Measurements from ENCODE around the gene CORIN.

The CORIN gene

DNA sequence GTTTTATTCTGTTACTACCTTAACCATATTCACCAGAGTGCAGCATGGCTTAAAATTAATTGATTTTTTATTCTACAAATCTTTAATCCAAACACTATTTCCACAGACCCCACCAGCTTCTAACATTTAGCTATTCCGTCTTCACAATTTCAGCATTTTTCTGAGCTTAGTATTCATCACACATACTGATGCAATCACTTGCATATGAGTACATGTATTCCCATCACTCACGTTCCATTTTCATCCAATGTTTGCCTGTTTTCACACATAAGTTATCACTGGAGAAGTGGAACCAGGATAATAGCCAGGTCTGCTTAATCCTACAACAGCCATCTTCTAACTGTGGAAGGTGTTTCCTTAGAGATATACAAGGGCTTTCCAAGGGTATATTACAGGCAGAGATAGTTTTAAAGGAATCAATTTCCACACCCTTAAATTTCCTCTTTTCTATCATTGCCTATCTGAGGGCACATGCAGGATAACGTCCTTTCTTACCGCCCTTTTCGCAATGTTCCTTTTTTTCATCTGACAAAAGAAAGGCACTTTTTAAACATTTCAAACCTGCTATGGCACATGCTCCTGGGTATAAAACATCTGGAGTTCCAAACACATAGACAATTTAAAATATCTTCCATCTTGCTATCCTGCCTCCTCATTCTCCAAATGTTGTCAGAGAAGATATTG lies 115.8 kb downstream of the CORIN start:
- Histone ChIP-seq H3K27me3 (ENCODE audit: control insufficient read depth, insufficient read depth, low read length) (no peaks in the 10 kb centered on the region), H3K9me3 (ENCODE audit: control insufficient read depth, insufficient read depth, low read length) (no peaks in the 10 kb centered on the region), H3K9ac (ENCODE audit: low read depth, low read length) (no peak overlapping the region), H3K27ac (ENCODE audit: low read depth, low read length) (no peak overlapping the region), H3K36me3 (ENCODE audit: control insufficient read depth, insufficient read depth, low read length) (no peaks in the 10 kb centered on the region), H3K4me1 (ENCODE audit: control insufficient read depth, insufficient read depth, low read length) (peaks cover 12% of the 10 kb centered on the region), H3K4me3 (ENCODE audit: low read depth, low read length) (no peak overlapping the region)

DNA sequence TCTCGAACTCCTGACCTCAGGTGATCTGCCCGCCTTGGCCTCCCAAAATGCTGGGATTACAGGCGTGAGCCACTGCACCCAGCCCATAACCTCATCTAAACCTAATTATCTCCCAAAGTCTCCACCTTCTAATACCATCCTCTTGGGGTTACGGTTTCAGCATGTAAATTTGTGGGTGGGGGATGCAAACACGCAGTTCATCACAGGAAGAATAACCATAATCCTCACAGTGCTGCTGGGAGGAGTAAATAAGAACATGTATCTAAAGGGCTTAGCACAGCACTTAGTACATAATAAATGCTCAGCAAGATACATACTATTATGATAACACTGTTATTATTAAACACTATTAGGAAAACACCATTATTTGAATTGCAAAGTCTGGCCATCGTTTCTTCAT lies 116.4 kb downstream of the CORIN start:
- Histone ChIP-seq H3K9me3 (ENCODE audit: control insufficient read depth, insufficient read depth, low read length) (no peaks in the 10 kb centered on the region), H3K4me3 (ENCODE audit: low read depth, low read length) (no peak overlapping the region), H3K4me1 (ENCODE audit: control insufficient read depth, insufficient read depth, low read length) (peaks cover 17% of the 10 kb centered on the region), H3K27ac (ENCODE audit: low read depth, low read length) (no peak overlapping the region), H3K36me3 (ENCODE audit: control insufficient read depth, insufficient read depth, low read length) (no peaks in the 10 kb centered on the region), H3K27me3 (ENCODE audit: control insufficient read depth, insufficient read depth, low read length) (no peaks in the 10 kb centered on the region), H3K9ac (ENCODE audit: low read depth, low read length) (no peak overlapping the region)

DNA sequence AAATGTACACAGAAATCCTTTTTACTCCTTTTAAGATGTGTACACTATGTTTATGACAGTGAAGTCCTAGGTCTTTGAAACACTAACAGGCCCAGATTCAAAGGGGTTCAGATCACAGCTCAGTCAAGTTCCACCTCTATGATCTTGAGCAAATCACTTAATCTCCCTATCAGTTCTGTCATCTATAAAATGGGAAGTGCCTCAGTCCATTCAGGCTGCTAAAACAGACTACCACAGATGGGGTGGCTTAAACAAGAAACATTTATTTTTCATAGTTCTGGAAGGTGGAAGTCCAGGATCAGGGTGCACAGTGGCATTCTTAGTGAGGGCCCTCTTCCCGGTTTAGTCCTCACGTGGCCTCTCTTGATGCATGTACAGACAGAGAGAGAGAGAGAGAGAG lies 117.1 kb downstream of the CORIN start:
- Histone ChIP-seq H3K36me3 (ENCODE audit: control insufficient read depth, insufficient read depth, low read length) (no peaks in the 10 kb centered on the region), H3K27ac (ENCODE audit: low read depth, low read length) (no peak overlapping the region), H3K9ac (ENCODE audit: low read depth, low read length) (no peak overlapping the region), H3K9me3 (ENCODE audit: control insufficient read depth, insufficient read depth, low read length) (no peaks in the 10 kb centered on the region), H3K4me3 (ENCODE audit: low read depth, low read length) (no peak overlapping the region), H3K4me1 (ENCODE audit: control insufficient read depth, insufficient read depth, low read length) (peaks cover 24% of the 10 kb centered on the region), H3K27me3 (ENCODE audit: control insufficient read depth, insufficient read depth, low read length) (no peaks in the 10 kb centered on the region)

DNA sequence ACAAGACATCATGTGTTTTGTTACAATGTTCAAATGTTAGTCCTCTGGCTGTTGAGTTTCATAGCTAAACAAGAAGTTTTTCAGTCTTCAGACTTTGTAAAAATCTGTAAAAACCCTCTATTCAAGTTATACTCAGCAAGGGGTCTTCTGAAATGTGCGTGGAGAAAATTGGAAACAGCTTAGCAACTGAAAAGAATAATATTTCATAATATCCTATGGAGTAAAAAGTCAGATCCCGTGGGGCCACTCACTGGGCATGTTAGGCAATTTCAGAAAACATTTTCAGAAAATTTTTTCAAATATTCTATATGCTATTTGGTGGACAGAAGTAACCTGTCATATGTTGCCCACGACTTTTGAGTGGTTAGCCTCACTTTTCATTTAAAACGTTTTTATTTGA lies 118.3 kb downstream of the CORIN start:
- Histone ChIP-seq H3K27ac (ENCODE audit: low read depth, low read length) (no peak overlapping the region), H3K4me1 (ENCODE audit: control insufficient read depth, insufficient read depth, low read length) (peaks cover 26% of the 10 kb centered on the region), H3K27me3 (ENCODE audit: control insufficient read depth, insufficient read depth, low read length) (no peaks in the 10 kb centered on the region), H3K9me3 (ENCODE audit: control insufficient read depth, insufficient read depth, low read length) (no peaks in the 10 kb centered on the region), H3K9ac (ENCODE audit: low read depth, low read length) (no peak overlapping the region), H3K36me3 (ENCODE audit: control insufficient read depth, insufficient read depth, low read length) (no peaks in the 10 kb centered on the region), H3K4me3 (ENCODE audit: low read depth, low read length) (no peak overlapping the region)

DNA sequence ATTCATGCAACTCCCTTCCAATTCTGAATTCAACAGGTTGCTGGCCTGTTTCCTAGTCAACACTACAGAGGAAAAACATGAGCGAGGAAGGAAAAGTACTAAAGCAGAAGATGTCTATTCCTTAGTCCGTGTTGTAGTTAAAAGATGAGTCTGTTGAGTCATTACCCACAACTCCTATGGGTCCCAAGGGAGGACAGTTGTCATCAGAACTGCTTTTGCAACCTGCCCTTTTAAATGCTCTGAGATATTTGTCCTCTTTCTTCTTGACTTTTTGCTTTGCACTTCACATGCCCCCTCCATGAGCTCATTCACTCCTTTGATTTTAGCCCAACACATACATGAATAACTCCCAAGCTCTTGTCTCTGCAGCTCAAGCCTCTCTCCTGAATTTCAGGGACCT lies 119.2 kb downstream of the CORIN start:
- H3K27me3 ChIP-seq (ENCODE audit: control insufficient read depth, insufficient read depth, low read length): no peaks in the 10 kb centered on the region

DNA sequence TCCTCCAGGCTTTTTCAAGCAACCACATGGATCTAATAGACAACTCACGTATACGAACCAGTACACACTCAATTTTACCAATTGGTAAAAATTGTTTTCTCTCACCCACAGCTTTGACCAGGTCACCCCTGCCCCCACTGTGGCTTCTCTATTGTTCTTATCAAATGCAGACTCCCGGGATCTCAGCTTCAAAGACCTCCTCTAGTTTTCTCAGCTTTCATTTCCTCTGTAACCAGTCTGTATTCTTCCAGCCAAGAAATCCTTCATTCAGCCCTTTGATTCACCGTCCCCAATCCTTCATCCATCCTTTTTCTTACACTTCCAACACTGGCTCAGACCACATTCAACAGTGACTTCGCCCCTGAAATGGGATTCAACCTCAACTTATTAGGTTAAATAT lies 120.7 kb downstream of the CORIN start:
- Histone ChIP-seq H3K4me1 (ENCODE audit: control insufficient read depth, insufficient read depth, low read length) (peaks cover 26% of the 10 kb centered on the region), H3K9me3 (ENCODE audit: control insufficient read depth, insufficient read depth, low read length) (no peaks in the 10 kb centered on the region), H3K4me3 (ENCODE audit: low read depth, low read length) (peak overlapping the region; percentile 3; the same call in 1 of the 2 replicates), H3K27me3 (ENCODE audit: control insufficient read depth, insufficient read depth, low read length) (no peaks in the 10 kb centered on the region), H3K9ac (ENCODE audit: low read depth, low read length) (no peak overlapping the region), H3K36me3 (ENCODE audit: control insufficient read depth, insufficient read depth, low read length) (no peaks in the 10 kb centered on the region), H3K27ac (ENCODE audit: low read depth, low read length) (peak overlapping the region; percentile 52)

More for the DNA sequence above, 119.2 kb downstream of the CORIN start:
- no peak overlapping the region for H3K9ac ChIP-seq (ENCODE audit: low read depth, low read length)
- H3K4me3 ChIP-seq (ENCODE audit: low read depth, low read length): no peak overlapping the region
- no peaks in the 10 kb centered on the region for H3K9me3 ChIP-seq (ENCODE audit: control insufficient read depth, insufficient read depth, low read length)
- H3K27ac ChIP-seq (ENCODE audit: low read depth, low read length): no peak overlapping the region
- peaks cover 26% of the 10 kb centered on the region for H3K4me1 ChIP-seq (ENCODE audit: control insufficient read depth, insufficient read depth, low read length)
- no peaks in the 10 kb centered on the region for H3K36me3 ChIP-seq (ENCODE audit: control insufficient read depth, insufficient read depth, low read length)

DNA sequence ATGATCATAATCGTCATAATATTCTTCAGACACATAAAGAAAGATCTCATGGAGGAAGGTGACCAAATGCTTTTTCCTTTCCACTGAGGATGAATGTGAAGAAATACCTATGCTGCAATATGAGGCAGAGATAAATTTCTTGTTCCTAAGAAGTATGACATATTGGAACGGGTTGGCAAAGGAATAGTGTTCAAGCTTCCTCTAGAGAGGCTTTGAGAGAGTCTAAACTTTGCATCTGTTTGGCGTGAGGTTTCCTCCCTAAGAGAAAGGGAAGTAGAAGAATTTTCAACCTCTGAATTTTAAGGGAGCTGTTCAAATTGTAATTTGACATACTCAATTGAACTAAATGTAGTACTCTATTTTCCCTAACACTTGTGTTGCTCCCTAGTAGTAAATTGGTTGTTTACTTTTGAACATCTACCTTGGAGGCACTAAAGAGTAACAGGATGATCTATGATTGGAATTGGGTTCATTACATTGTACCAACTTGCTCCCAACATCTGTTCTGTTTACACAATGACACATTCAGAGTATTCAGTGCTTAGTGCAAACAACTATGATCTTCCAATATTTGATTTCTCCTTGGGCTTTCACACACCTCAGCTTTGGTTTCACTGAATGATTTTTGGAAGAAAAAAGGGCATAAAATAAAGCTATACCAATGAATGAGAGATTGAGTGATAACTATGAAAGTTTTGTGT lies 122.0 kb downstream of the CORIN start:
- H3K9me3 ChIP-seq (ENCODE audit: control insufficient read depth, insufficient read depth, low read length): no peaks in the 10 kb centered on the region
- H3K27ac ChIP-seq (ENCODE audit: low read depth, low read length): no peak overlapping the region
- no peak overlapping the region for H3K4me3 ChIP-seq (ENCODE audit: low read depth, low read length)
- peaks cover 33% of the 10 kb centered on the region for H3K4me1 ChIP-seq (ENCODE audit: control insufficient read depth, insufficient read depth, low read length)
- no peaks in the 10 kb centered on the region for H3K27me3 ChIP-seq (ENCODE audit: control insufficient read depth, insufficient read depth, low read length)
- H3K9ac ChIP-seq (ENCODE audit: low read depth, low read length): no peak overlapping the region
- H3K36me3 ChIP-seq (ENCODE audit: control insufficient read depth, insufficient read depth, low read length): no peaks in the 10 kb centered on the region

DNA sequence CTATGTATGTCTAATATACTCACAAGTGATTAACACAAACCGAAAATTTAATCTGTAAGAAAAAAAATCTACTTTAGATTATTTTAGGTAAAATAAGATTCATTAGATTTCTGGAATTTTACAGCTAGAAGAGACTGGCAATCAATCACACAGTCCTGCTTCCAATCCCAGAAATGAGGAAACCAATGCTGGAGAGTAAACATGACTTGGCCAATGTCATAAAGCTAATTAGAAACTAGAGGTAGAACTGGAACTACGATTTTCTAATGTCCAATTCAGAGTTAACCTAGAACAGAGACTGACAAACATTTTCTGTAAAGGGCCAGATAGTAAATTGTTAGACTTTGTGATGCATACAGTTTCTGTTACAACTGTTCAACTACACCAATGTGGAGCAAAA lies 123.6 kb downstream of the CORIN start:
- peaks cover 33% of the 10 kb centered on the region for H3K4me1 ChIP-seq (ENCODE audit: control insufficient read depth, insufficient read depth, low read length)
- no peaks in the 10 kb centered on the region for H3K27me3 ChIP-seq (ENCODE audit: control insufficient read depth, insufficient read depth, low read length)
- no peaks in the 10 kb centered on the region for H3K9me3 ChIP-seq (ENCODE audit: control insufficient read depth, insufficient read depth, low read length)
- H3K9ac ChIP-seq (ENCODE audit: low read depth, low read length): no peak overlapping the region
- H3K4me3 ChIP-seq (ENCODE audit: low read depth, low read length): no peak overlapping the region
- no peaks in the 10 kb centered on the region for H3K36me3 ChIP-seq (ENCODE audit: control insufficient read depth, insufficient read depth, low read length)
- H3K27ac ChIP-seq (ENCODE audit: low read depth, low read length): no peak overlapping the region

DNA sequence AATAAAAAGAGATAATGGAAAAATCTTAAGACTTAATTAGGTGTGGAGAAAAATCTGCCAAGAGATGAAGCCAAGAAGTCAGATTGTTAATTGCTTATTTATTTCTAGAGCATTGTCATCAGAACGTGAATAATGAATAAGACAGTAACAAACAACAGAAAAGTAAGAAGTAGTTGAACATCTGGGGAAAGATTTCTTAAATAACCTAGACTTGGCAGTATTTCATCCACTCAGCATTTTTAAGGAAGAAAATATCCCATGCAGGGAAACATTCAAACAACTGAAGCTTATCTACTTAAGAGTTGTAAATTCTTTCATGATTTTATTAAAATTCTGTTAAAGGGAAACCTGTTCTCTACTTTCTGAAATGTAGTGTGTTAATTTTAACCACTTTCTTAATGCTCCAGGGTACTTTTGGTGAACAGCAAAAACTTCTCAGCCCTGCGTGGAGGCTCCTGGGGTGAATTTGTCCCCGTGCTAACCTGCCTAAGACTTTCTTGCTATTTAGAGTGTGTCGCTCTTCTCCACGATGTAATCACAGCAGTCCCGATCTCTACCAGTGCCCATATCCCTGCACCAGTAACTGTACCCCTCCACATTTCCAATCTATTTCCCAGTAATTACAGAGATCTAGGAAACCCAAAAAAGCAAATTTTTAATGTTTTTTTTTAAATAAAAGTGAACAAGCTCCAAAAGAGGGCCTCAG lies 124.6 kb downstream of the CORIN start:
- Histone ChIP-seq H3K27me3 (ENCODE audit: control insufficient read depth, insufficient read depth, low read length) (no peaks in the 10 kb centered on the region), H3K4me1 (ENCODE audit: control insufficient read depth, insufficient read depth, low read length) (peaks cover 33% of the 10 kb centered on the region), H3K9me3 (ENCODE audit: control insufficient read depth, insufficient read depth, low read length) (no peaks in the 10 kb centered on the region), H3K9ac (ENCODE audit: low read depth, low read length) (no peak overlapping the region), H3K4me3 (ENCODE audit: low read depth, low read length) (no peak overlapping the region), H3K27ac (ENCODE audit: low read depth, low read length) (no peak overlapping the region), H3K36me3 (ENCODE audit: control insufficient read depth, insufficient read depth, low read length) (no peaks in the 10 kb centered on the region)

DNA sequence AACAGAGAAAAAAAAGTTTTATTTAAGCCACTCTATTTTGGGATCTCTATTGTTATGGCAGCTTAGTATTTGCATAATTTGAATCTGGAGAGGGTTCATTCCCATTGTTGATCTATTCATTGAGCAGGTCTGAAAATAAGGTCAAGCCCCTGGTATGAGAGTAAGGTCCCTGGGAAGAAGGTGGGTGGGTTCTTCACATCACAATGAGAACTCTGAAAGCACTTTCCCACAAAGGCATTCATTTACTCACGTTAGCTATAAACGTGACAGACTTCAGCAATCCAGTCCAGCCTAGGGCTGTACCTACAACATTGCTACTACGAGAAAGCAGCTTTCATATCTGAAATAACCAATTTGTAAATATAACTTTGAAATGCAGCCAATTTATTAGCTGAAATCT lies 126.2 kb downstream of the CORIN start:
- Histone ChIP-seq H3K27me3 (ENCODE audit: control insufficient read depth, insufficient read depth, low read length) (no peaks in the 10 kb centered on the region), H3K4me1 (ENCODE audit: control insufficient read depth, insufficient read depth, low read length) (peaks cover 18% of the 10 kb centered on the region), H3K4me3 (ENCODE audit: low read depth, low read length) (no peak overlapping the region), H3K36me3 (ENCODE audit: control insufficient read depth, insufficient read depth, low read length) (no peaks in the 10 kb centered on the region), H3K27ac (ENCODE audit: low read depth, low read length) (peak overlapping the region; percentile 48), H3K9me3 (ENCODE audit: control insufficient read depth, insufficient read depth, low read length) (no peaks in the 10 kb centered on the region), H3K9ac (ENCODE audit: low read depth, low read length) (no peak overlapping the region)

DNA sequence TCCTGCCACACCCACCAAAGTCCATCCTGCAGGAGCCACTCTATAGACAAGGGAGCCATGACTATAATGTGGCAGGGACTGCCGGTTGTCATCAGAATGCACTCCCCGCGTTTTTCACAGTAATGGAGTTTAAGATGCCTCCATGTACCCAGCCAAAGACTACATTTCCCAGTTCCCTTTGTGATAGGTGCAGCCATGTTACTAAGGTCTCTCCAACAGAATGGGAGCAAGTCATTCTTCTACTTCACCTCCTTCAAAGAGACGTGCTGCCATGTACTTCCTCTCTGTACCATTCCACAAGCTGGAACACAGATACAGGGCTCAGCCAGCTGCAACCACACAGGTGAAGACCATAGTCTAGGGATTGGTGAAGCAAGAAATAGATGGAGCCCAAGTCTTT lies 126.7 kb downstream of the CORIN start:
- H3K4me1 ChIP-seq (ENCODE audit: control insufficient read depth, insufficient read depth, low read length): peaks cover 14% of the 10 kb centered on the region
- H3K9me3 ChIP-seq (ENCODE audit: control insufficient read depth, insufficient read depth, low read length): no peaks in the 10 kb centered on the region
- H3K27me3 ChIP-seq (ENCODE audit: control insufficient read depth, insufficient read depth, low read length): no peaks in the 10 kb centered on the region
- H3K4me3 ChIP-seq (ENCODE audit: low read depth, low read length): no peak overlapping the region
- no peak overlapping the region for H3K9ac ChIP-seq (ENCODE audit: low read depth, low read length)
- peak overlapping the region; percentile 48 for H3K27ac ChIP-seq (ENCODE audit: low read depth, low read length)
- H3K36me3 ChIP-seq (ENCODE audit: control insufficient read depth, insufficient read depth, low read length): no peaks in the 10 kb centered on the region

Data from HUES48 (cell line).